ENCODE results near the gene ATF1. TPM values are rescaled to one million over a fixed set of nuclear protein-coding genes. Genes with fewer than 3 reads are reported as not detected.

The ATF1 gene
- total and polyA plus RNA-seq, 2 donors from 2014 or later: 13.9 to 29.0 TPM

DNA sequence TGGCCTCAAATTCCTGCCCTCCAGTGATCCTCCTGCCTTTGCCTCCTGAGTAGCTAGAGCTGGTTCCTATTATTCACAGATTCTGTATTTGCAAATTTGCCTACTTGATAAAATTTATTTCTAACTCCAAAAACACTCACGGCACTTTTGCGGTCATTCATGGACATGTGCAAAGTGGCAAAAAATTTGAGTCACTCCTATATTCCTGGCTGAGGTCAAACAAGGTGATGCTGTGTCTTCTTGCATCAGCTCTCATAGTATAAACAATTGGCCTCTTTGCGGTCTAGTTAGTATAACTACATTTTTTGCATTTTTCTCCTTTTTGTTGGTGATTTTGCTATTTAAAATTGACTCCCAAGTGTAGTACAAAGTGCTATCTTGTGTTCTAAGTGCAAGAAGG is 24.7 kb downstream of the ATF1 start:
- DNase-seq (no peak), FAIRE-seq (no peak)
- H3K27ac ChIP-seq (ENCODE audit: low read depth in 2 of 2, low read length in 2 of 2): no peak overlapping the region
- H3K9ac ChIP-seq (ENCODE audit: low read length in 3 of 3): no peak overlapping the region
- H3K4me1 ChIP-seq (ENCODE audit: control insufficient read depth in 2 of 3, insufficient read depth in 2 of 3, low read depth in 1 of 3, low read length in 3 of 3): no peaks in the 10 kb centered on the region
- TF ChIP-seq, protein P1, sequence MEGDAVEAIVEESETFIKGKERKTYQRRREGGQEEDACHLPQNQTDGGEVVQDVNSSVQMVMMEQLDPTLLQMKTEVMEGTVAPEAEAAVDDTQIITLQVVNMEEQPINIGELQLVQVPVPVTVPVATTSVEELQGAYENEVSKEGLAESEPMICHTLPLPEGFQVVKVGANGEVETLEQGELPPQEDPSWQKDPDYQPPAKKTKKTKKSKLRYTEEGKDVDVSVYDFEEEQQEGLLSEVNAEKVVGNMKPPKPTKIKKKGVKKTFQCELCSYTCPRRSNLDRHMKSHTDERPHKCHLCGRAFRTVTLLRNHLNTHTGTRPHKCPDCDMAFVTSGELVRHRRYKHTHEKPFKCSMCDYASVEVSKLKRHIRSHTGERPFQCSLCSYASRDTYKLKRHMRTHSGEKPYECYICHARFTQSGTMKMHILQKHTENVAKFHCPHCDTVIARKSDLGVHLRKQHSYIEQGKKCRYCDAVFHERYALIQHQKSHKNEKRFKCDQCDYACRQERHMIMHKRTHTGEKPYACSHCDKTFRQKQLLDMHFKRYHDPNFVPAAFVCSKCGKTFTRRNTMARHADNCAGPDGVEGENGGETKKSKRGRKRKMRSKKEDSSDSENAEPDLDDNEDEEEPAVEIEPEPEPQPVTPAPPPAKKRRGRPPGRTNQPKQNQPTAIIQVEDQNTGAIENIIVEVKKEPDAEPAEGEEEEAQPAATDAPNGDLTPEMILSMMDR (IDR thresholded peaks at IDR 0.05; ENCODE audit: borderline replicate concordance, extremely low read depth, insufficient read depth): no peak
- no peaks in the 10 kb centered on the region for H3K27me3 ChIP-seq (ENCODE audit: control insufficient read depth, insufficient read depth, low read length)
- no peaks in the 10 kb centered on the region for H3K9me3 ChIP-seq (ENCODE audit: control insufficient read depth in 2 of 3, insufficient read depth in 1 of 3, low read length in 3 of 3)
- intact Hi-C loops (cut with DNase I): no loop called here
- no peaks in the 10 kb centered on the region for H3K36me3 ChIP-seq (ENCODE audit: control insufficient read depth in 2 of 3, insufficient read depth in 3 of 3, low read length in 3 of 3)
- no peak overlapping the region for H3K4me3 ChIP-seq (ENCODE audit: low read length in 3 of 3)

DNA sequence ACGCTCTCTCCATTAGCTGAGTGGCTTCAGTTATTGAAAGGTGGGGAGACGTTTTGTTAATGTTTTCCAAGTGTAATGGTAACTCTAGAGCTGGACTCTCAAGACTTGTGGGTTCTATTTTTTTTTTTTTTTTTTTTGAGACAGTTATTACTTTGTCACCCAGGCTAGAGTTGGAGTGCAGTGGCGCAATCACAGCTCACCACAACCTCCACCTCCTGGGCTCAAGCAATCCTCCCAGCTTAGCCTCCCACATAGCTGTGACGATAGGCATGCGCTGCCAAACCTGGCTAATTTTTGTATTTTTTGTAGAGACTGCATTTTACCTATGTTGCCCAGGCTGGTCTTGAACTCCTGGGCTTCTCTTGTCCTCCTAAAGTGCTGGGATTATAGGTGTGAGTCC is 26.2 kb downstream of the ATF1 start:
- Histone ChIP-seq H3K4me1 (ENCODE audit: control insufficient read depth in 2 of 3, insufficient read depth in 2 of 3, low read depth in 1 of 3, low read length in 3 of 3) (no peaks in the 10 kb centered on the region), H3K27me3 (ENCODE audit: control insufficient read depth, insufficient read depth, low read length) (no peaks in the 10 kb centered on the region), H3K36me3 (ENCODE audit: control insufficient read depth in 2 of 3, insufficient read depth in 3 of 3, low read length in 3 of 3) (no peaks in the 10 kb centered on the region), H3K27ac (ENCODE audit: low read depth in 2 of 2, low read length in 2 of 2) (no peak overlapping the region), H3K9ac (ENCODE audit: low read length in 3 of 3) (no peak overlapping the region), H3K9me3 (ENCODE audit: control insufficient read depth in 2 of 3, insufficient read depth in 1 of 3, low read length in 3 of 3) (no peaks in the 10 kb centered on the region), H3K4me3 (ENCODE audit: low read length in 3 of 3) (no peak overlapping the region)
- no peak for DNase-seq
- no peak for FAIRE-seq
- TF ChIP-seq, protein P1 (IDR thresholded peaks at IDR 0.05; ENCODE audit: borderline replicate concordance, extremely low read depth, insufficient read depth): no peak
- intact Hi-C loops (cut with DNase I): no loop called here

DNA sequence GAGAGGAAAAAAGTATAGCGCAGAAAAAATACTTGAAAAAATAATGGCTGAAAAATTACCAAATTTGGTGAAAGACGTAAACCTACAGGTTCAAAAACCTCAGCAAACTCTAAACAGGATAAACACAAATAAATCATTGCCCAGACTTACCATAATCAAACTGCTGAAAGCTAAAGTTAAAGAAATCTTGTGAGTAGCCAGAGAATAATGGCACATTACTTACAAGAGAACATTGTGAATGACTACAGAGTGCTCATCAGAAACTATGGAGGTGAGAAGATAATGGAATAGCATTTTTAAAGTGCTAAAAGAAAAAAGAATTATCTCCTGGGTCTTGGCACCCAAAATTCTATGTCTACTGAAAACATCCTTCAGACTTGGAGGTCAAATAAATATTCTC is 36.0 kb downstream of the ATF1 start:
- no peaks in the 10 kb centered on the region for H3K4me1 ChIP-seq (ENCODE audit: control insufficient read depth in 2 of 3, insufficient read depth in 2 of 3, low read depth in 1 of 3, low read length in 3 of 3)
- intact Hi-C loops (cut with DNase I): no loop called here
- no peak overlapping the region for H3K4me3 ChIP-seq (ENCODE audit: low read length in 3 of 3)
- peaks cover 8 to 30% (median 8%) of the 10 kb centered on the region in 3 donors for H3K36me3 ChIP-seq (ENCODE audit: control insufficient read depth in 2 of 3, insufficient read depth in 3 of 3, low read length in 3 of 3)
- TF ChIP-seq, protein P1 (IDR thresholded peaks at IDR 0.05; ENCODE audit: borderline replicate concordance, extremely low read depth, insufficient read depth): no peak
- DNase-seq: peak in 1 of 5 donors; percentile 15
- H3K9me3 ChIP-seq (ENCODE audit: control insufficient read depth in 2 of 3, insufficient read depth in 1 of 3, low read length in 3 of 3): peaks cover 2 to 11% (median 4%) of the 10 kb centered on the region in 3 donors
- no peak overlapping the region for H3K27ac ChIP-seq (ENCODE audit: low read depth in 2 of 2, low read length in 2 of 2)
- no peak for FAIRE-seq
- no peak overlapping the region for H3K9ac ChIP-seq (ENCODE audit: low read length in 3 of 3)
- no peaks in the 10 kb centered on the region for H3K27me3 ChIP-seq (ENCODE audit: control insufficient read depth, insufficient read depth, low read length)

Data from kidney (tissue), 14 donors.